Measurements from ENCODE around the gene NPHS1. TPM values are rescaled to one million over a fixed set of nuclear protein-coding genes. Genes with fewer than 3 reads are reported as not detected.
"Not testable (repeated sequence)": the region's sequence is repeated elsewhere in the genome, so short reads cannot be mapped to it uniquely, and the experiment has no call there.

The NPHS1 gene
- polyA plus RNA-seq, 4 donors = 101 to 226 (median 168) TPM

GRCh38 chr19:35851213-35852028, 883 bp downstream of the NPHS1 start:
- DNase-seq (ENCODE audit: low read depth in 4 of 4, low spot score in 2 of 4) = no peak

GRCh38 chr19:35848919-35849505, 3.3 kb downstream of the NPHS1 start:
- DNase-seq (ENCODE audit: low read depth in 4 of 4, low spot score in 2 of 4) = no peak

- no peak for DNase-seq (ENCODE audit: low read depth in 4 of 4, low spot score in 2 of 4)
Measured at GRCh38 chr19:35848486-35848885, 3.8 kb downstream of the NPHS1 start.

GRCh38 chr19:35847911-35848310, 4.4 kb downstream of the NPHS1 start:
- DNase-seq (ENCODE audit: low read depth in 4 of 4, low spot score in 2 of 4) = no peak

GRCh38 chr19:35846038-35846668, 6.2 kb downstream of the NPHS1 start:
- DNase-seq (ENCODE audit: low read depth in 4 of 4, low spot score in 2 of 4) = no peak

- DNase-seq (ENCODE audit: low read depth in 4 of 4, low spot score in 2 of 4) = no peak
Measured at GRCh38 chr19:35845215-35846037, 6.9 kb downstream of the NPHS1 start.

GRCh38 chr19:35844482-35845214, 7.7 kb downstream of the NPHS1 start:
- DNase-seq (ENCODE audit: low read depth in 4 of 4, low spot score in 2 of 4) = no peak

- no peak for DNase-seq (ENCODE audit: low read depth in 4 of 4, low spot score in 2 of 4)
Measured at GRCh38 chr19:35843676-35844481, 8.4 kb downstream of the NPHS1 start.

GRCh38 chr19:35842666-35843272, 9.5 kb downstream of the NPHS1 start:
- no peak for DNase-seq (ENCODE audit: low read depth in 4 of 4, low spot score in 2 of 4)

- DNase-seq (ENCODE audit: low read depth in 4 of 4, low spot score in 2 of 4) = no peak
Measured at GRCh38 chr19:35841961-35842595, 10.2 kb downstream of the NPHS1 start.

GRCh38 chr19:35836096-35836495, 16.2 kb downstream of the NPHS1 start:
- not testable (repeated sequence) for DNase-seq (ENCODE audit: low read depth in 4 of 4, low spot score in 2 of 4)

GRCh38 chr19:35833972-35834371, 18.3 kb downstream of the NPHS1 start:
- DNase-seq (ENCODE audit: low read depth in 4 of 4, low spot score in 2 of 4) = no peak

- DNase-seq (ENCODE audit: low read depth in 4 of 4, low spot score in 2 of 4) = no peak
Measured at GRCh38 chr19:35832054-35832453, 20.2 kb downstream of the NPHS1 start.

GRCh38 chr19:35830986-35831385, 21.3 kb downstream of the NPHS1 start:
- DNase-seq (ENCODE audit: low read depth in 4 of 4, low spot score in 2 of 4) = no peak

- DNase-seq (ENCODE audit: low read depth in 4 of 4, low spot score in 2 of 4) = peak; percentile 56 to 89 (median 72)
Measured at GRCh38 chr19:35828692-35829301, 23.5 kb downstream of the NPHS1 start.

GRCh38 chr19:35824150-35824549, 28.2 kb downstream of the NPHS1 start:
- DNase-seq (ENCODE audit: low read depth in 4 of 4, low spot score in 2 of 4) = no peak

- no peak for DNase-seq (ENCODE audit: low read depth in 4 of 4, low spot score in 2 of 4)
Measured at GRCh38 chr19:35822579-35822978, 29.7 kb downstream of the NPHS1 start.

GRCh38 chr19:35818445-35818844, 33.9 kb downstream of the NPHS1 start:
- DNase-seq (ENCODE audit: low read depth in 4 of 4, low spot score in 2 of 4) = no peak
